MG63 (cell line): ENCODE results near the gene APRT. TPM values are rescaled to one million over a fixed set of nuclear protein-coding genes. Genes with fewer than 3 reads are reported as not detected.

Experiments used
- DNase-seq: peaks from one replicate; pipeline ENCODE4 v3.0.0-alpha.2; 2020
- H3K27me3 ChIP-seq: fragments of 250-450 bp; sonication (Bioruptor Pico); 2 replicates; pipeline ENCODE4 v1.5.1; 2020; ENCODE audit warnings: mild to moderate bottlenecking, moderate library complexity
- H3K36me3 ChIP-seq: fragments of 250-450 bp; sonication (Bioruptor Pico); 2 replicates; pipeline ENCODE4 v1.5.1; 2020; ENCODE audit warnings: mild to moderate bottlenecking, moderate library complexity
- H3K4me3 ChIP-seq: fragments of 250-450 bp; sonication (Bioruptor Pico); 2 replicates; pipeline ENCODE4 v1.5.1; 2020; ENCODE audit warnings: mild to moderate bottlenecking, moderate library complexity
- H3K9me3 ChIP-seq: fragments of 250-450 bp; sonication (Bioruptor Pico); 2 replicates; pipeline ENCODE4 v1.5.1; 2020; ENCODE audit warnings: mild to moderate bottlenecking, moderate library complexity
- total RNA-seq: library from RNA; depleted of rRNA; stranded (reverse); fragments of >200 nt; shearing (Covaris generic); gene quantifications from 2 replicates; pipeline ENCODE4 v1.2.3, GENCODE V29; 2014; ENCODE audit warnings: low replicate concordance

APRT gene
- total RNA-seq, 1 experiment from 2014 or later, result 290 TPM

- no peak for DNase-seq
- Histone ChIP-seq H3K36me3 (peaks cover 1% of the 10 kb centered on the region), H3K9me3 (no peaks in the 10 kb centered on the region), H3K4me3 (no peak overlapping the region), H3K27me3 (no peaks in the 10 kb centered on the region)
Observed at GRCh38 chr16:88815901-88816589, 4.3 kb upstream of the APRT start.

DNA sequence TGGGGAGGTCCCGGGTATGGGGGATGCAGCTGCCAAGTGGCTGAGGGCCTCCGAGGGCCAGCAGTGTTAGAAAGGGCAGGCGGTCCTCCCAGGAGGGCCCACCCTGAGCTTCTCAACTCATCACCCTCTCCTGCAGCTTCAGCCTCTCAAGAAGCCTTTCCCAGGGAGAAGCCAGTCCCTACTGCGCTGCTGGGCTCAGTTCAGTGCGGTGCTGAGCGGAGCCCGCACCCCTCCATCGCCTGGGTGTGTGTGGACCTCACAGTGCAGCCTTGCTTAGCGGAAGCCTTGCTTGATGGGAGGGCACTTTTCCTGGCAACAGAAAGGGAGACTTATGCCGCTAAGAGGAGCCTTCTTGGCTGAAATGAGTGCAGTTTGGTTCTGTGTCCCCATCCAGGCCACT is 3.5 kb upstream of the APRT start:
- H3K27me3 ChIP-seq, result no peaks in the 10 kb centered on the region
- H3K36me3 ChIP-seq, result peaks cover 9% of the 10 kb centered on the region
- no peak overlapping the region for H3K4me3 ChIP-seq
- no peaks in the 10 kb centered on the region for H3K9me3 ChIP-seq
- DNase-seq, result no peak

DNA sequence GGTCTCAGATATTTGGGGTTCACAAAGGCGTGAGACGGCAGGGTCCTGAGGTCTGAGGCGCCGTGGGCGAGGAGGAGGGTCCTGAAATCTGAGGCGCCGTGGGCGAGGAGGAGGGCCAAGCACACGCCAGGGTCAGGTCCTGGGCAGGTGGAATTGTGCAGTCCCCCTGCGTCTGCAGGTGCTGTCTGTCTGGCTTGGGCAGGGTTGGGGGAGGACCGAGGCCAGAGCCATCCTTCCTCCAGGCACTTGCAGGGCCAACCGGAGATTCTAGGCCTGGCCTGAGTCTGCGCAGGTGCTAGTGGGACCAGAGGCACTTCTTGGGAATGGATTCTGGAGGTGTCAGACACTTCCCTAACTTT is 2.4 kb upstream of the APRT start:
- Histone ChIP-seq H3K27me3 (no peaks in the 10 kb centered on the region), H3K4me3 (no peak overlapping the region), H3K9me3 (no peaks in the 10 kb centered on the region), H3K36me3 (peaks cover 18% of the 10 kb centered on the region)
- DNase-seq, result no peak

DNA sequence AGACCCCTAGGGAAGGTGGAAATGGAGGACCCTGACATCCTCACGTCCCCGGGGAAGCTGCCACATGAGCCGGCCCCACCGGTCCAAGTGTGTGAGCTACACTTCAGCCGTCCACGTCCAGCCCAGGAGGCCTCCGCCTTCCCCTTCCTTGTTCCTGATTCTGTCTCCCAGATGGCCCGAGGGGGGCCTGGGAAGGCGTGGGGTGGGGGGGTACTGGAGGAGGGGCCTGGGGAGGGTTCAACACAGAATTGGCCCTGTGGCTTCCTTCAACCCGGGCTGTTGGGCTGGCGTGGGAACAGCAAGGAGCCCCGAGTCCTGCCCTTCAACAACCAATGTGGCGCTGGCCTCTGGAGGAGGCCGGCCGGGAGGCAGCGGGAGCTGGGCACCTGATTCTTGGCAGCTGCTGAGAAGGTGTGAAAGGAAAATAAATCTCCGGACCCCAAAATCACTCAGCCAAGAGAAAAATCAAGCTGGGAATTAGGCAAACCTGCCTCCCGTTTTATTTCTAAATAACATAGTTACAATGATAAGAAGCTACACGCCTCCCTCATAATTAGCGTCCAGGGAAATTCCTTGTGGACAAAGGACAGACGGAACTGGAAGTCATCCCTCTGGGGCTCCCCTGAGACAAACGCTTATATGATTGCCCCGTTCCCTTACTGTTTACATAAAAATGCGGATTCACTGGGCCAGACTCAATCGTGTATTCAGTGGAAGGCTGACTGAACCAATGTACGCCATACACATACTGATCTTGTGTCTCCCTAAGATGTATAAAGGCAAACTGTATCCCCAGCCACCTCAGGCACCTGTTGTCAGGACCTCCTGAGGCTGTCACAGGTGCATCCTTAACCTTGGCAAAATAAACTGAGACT is 1.8 kb upstream of the APRT start:
- H3K9me3 ChIP-seq, result no peaks in the 10 kb centered on the region
- H3K27me3 ChIP-seq, result no peaks in the 10 kb centered on the region
- DNase-seq, result no peak
- H3K36me3 ChIP-seq, result peaks cover 18% of the 10 kb centered on the region
- H3K4me3 ChIP-seq, result no peak overlapping the region

DNA sequence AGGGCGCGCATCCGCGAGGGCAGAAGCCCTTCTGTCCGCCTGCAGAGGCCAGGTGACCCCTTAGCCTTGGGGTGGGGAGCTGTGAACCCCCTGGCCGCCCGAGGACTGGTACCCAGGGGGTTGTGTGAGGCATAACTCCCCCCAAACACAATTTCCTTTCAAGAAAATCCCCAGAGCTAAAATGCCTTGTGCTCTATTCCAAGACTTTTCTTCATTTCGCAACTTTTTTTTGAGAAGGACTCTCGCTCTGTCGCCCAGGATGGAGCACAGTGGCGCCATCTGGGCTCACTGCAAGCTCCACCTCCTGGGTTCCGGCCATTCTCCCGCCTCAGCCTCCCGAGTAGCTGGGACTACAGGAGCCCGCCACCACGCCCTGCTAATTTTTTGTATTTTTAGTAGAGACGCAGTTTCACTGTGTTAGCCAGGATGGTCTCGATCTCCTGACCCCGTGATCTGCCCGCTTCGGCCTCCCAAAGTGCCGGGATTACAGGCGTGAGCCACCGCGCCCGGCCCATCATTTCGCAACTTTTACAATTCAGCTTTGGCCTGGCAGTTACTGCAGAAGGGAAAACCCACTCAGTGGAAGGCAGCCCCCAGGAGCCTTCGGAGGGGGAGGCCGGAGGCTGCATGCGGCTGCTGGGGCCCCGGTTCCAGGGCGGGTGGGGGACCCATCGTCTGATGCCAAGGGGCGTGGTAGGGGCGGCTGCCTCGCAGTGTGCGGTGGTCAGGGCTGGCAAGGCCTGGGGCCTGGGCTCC is 963 bp upstream of the APRT start:
- H3K36me3 ChIP-seq, result peaks cover 24% of the 10 kb centered on the region
- H3K9me3 ChIP-seq, result no peaks in the 10 kb centered on the region
- H3K4me3 ChIP-seq, result peak overlapping the region; percentile 75
- peak; percentile 30 for DNase-seq
- H3K27me3 ChIP-seq, result no peaks in the 10 kb centered on the region

DNA sequence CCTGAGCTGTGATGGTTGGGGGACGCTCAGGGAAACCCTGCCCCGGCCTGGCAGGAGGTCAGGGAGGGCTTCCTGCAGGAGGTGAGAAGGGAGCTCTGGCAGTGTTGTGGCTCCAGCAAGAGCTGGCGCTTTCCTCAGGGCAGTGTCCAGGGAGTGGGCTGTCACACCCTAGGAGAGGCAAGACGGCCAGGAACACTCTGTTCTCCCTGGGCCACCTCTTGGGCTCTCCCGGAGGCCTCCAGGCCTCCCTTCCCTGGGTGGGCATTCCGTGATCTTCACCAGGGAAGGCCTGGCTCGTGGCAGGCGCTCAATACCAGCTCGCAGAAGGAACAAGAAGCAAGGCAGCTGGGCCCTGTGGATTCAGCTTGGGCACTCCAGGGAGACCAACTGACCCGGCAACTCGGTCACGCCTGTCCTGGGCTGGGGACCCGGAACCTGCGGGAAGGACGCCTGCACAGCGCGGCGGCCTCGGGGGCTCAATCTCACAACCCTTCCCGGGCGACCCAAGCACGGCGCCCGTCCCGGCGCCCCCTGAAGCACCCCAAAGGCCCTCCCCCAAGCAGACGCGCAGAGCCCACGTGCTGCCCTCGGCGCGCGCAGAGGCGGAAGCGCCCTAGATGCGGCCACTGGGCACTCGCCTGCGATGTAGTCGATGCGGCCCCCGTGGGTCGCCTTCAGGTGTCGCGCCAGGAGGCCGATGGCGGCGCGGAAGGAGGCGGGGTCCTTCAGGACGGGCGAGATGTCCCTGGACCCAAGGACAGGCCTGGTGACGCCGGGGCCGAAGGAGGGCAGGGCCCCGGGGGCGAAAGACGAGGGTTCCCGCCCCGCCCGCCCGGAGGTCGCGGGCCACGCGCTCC is 588 bp downstream of the APRT start:
- peak; percentile 62 for DNase-seq
- Histone ChIP-seq H3K4me3 (peak overlapping the region; percentile 75), H3K27me3 (no peaks in the 10 kb centered on the region), H3K36me3 (peaks cover 33% of the 10 kb centered on the region), H3K9me3 (no peaks in the 10 kb centered on the region)

GRCh38 chr16:88810166-88810911 is 1.4 kb downstream of the APRT start:
- Histone ChIP-seq H3K36me3 (peaks cover 40% of the 10 kb centered on the region), H3K27me3 (no peaks in the 10 kb centered on the region), H3K4me3 (peak overlapping the region; percentile 75), H3K9me3 (no peaks in the 10 kb centered on the region)
- DNase-seq, result no peak

GRCh38 chr16:88809676-88810165 is 2.0 kb downstream of the APRT start:
- Histone ChIP-seq H3K27me3 (no peaks in the 10 kb centered on the region), H3K9me3 (no peaks in the 10 kb centered on the region), H3K4me3 (peak overlapping the region; percentile 75), H3K36me3 (peaks cover 44% of the 10 kb centered on the region)
- DNase-seq, result no peak

DNA sequence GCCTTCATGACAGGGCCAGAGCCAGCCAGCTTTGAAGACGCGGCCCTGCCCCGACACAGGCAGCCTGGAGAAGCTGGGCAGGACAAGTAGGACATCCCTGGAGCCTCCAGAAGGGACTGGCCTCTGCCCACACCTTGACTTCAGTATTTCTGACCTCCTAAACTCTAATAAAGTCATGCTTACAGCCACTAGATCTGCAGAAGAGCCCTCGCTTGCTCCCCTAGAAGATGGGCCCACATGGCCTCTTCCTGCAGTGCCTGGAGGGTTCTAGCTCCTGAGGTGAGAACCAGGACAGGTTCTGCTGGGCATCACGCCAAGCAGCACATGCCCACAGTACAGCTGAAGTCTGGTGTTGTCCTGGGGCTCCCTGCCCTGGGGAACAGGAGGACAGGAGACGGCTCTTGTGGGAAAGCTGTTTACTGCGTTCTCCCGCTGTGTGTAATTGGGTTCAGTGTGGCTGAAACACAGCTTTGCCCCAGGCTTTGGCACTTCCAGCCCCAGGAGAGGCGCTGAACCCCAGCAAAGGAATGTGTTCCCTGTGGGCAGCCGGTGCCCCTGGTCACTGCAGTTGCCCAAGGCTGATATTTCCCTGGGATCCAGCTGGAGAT is 2.6 kb downstream of the APRT start:
- Histone ChIP-seq H3K36me3 (peaks cover 50% of the 10 kb centered on the region), H3K9me3 (no peaks in the 10 kb centered on the region), H3K4me3 (no peak overlapping the region), H3K27me3 (no peaks in the 10 kb centered on the region)
- DNase-seq, result no peak

- H3K36me3 ChIP-seq, result peaks cover 50% of the 10 kb centered on the region
- H3K9me3 ChIP-seq, result no peaks in the 10 kb centered on the region
- no peaks in the 10 kb centered on the region for H3K27me3 ChIP-seq
- no peak for DNase-seq
- H3K4me3 ChIP-seq, result no peak overlapping the region
Observed at GRCh38 chr16:88807626-88808453, 3.9 kb downstream of the APRT start.

DNA sequence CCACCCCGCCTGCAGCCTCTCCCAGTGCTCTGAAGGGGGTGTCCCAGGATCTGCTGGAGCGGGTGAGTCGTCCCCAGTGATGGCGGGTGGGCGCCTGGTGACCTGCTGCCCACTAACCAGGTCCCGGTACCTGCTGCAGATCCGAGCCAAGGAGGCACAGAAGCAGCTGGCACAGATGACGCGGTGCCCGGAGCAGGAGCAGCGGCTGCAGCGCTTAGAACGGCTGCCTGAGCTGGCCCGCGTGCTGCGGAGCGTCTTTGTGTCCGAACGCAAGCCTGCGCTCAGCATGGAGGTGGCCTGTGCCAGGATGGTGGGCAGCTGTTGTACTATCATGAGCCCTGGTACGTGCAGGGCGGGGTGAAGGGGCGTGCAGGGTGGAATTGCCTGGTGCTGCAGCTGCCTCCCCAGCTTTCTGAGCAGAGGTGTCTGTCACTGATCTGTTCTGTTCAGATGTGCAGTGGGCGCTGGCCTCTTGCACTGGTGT is 4.5 kb downstream of the APRT start:
- Histone ChIP-seq H3K36me3 (peaks cover 50% of the 10 kb centered on the region), H3K4me3 (no peak overlapping the region), H3K27me3 (no peaks in the 10 kb centered on the region), H3K9me3 (no peaks in the 10 kb centered on the region)
- no peak for DNase-seq

DNA sequence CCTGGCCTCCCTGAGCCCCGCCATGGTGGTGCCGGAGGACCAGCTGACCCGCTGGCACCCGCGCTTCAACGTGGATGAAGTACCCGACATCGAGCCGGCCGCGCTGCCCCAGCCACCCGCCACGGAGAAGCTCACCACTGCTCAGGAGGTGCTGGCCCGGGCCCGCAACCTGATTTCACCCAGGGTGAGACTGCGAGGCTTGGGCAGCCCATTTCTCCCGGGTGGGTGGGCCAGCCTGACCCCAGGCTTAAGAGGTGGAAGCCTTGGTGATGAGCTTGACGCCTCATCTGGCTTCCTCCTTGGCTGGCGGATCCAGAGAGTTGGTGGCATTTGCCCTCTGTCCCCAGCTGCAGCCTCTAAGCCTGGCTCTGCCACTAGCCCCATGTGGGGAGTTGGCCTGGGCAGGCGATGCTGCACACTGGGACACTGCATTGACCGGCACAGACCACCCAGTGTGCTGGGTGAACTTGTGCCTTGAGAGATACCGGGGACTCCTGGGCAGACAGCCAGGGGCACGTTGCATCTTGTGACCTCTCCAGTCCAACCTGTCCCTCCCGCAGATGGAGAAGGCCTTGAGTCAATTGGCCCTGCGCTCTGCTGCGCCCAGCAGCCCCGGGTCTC is 5.1 kb downstream of the APRT start:
- Histone ChIP-seq H3K4me3 (no peak overlapping the region), H3K27me3 (no peaks in the 10 kb centered on the region), H3K9me3 (no peaks in the 10 kb centered on the region), H3K36me3 (peaks cover 50% of the 10 kb centered on the region)
- no peak for DNase-seq

DNA sequence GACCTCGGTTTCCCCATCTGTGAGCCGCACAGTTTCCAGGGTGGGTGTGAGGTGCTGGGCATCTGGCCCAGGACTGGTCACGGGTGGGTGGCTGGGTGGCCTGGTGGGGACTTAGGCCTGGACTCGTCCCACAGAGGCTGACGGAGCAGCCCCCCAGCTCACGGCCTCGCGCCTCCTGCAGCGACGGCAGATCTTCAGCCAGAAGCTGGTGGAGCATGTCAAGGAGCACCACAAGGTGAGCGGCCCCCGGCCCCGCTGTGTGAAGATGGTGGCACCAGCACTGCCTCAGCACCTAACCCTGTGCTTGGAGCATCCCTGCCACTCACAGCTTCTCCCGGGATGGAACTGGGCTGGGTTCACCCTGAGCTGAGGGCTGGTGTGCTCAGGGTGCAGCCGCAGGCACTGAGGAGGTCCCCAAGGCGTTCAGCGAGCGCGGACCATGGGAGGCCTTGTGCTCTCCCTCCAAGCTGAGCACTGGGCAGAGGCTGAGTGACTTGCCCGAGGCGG is 5.8 kb downstream of the APRT start:
- no peak for DNase-seq
- H3K4me3 ChIP-seq, result no peak overlapping the region

DNA sequence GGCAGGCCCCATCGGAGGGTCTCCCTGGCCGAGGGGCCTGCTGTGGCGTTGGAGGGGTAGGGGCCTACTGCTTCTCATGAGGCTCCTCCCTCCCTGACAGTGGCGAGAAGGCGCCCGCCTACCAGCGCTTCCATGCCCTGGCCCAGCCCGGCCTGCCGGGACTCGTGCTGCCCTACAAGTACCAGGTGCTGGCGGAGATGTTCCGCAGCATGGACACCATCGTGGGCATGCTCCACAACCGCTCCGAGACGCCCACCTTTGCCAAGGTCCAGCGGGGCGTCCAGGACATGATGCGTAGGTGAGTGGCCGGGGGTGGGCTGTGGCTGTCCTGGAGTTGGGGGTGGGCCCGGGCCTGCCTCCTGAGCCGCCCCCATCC is 6.4 kb downstream of the APRT start:
- H3K27me3 ChIP-seq, result no peaks in the 10 kb centered on the region
- peak overlapping the region; percentile 73 for H3K4me3 ChIP-seq
- peaks cover 41% of the 10 kb centered on the region for H3K36me3 ChIP-seq
- no peaks in the 10 kb centered on the region for H3K9me3 ChIP-seq
- DNase-seq, result no peak

More for the DNA sequence above, 5.8 kb downstream of the APRT start:
- Histone ChIP-seq H3K9me3 (no peaks in the 10 kb centered on the region), H3K36me3 (peaks cover 47% of the 10 kb centered on the region), H3K27me3 (no peaks in the 10 kb centered on the region)
